Fibroblast of the aortic adventitia (primary cell): Measurements from ENCODE around the gene BMP7. TPM values are rescaled to one million over a fixed set of nuclear protein-coding genes. Genes with fewer than 3 reads are reported as not detected.

Experiments used
- DNase-seq: peaks from one replicate; pipeline ENCODE4 v3.0.0-alpha.2; 2010; ENCODE audit warnings: low read depth
- H3K4me3 ChIP-seq: 2 replicates; pipeline ENCODE4 v1.5.1; 2011; ENCODE audit warnings: low read depth, mild to moderate bottlenecking, control low read depth, low read length, moderate library complexity
- CTCF ChIP-seq: IDR thresholded peaks from 2 replicates; pipeline ENCODE4 v1.5.1; 2011; ENCODE audit warnings: mild to moderate bottlenecking, low read length, control low read depth, inconsistent platforms; ENCODE audit not compliant: insufficient read depth
- total RNA-seq: library from RNA; depleted of rRNA; stranded (reverse); fragments of >200 nt; gene quantifications from 2 replicates; pipeline ENCODE4 v1.2.3, GENCODE V29; 2012; ENCODE audit warnings: low replicate concordance

BMP7 gene
- total RNA-seq, 1 donor = not detected

- no peak for DNase-seq
- no peak for TF ChIP-seq CTCF
- no peak overlapping the region for H3K4me3 ChIP-seq
Observed at GRCh38 chr20:57294550-57294949, 28.1 kb upstream of the BMP7 start.

- DNase-seq = no peak
- no peak overlapping the region for H3K4me3 ChIP-seq
- no peak for TF ChIP-seq CTCF
Observed at GRCh38 chr20:57293995-57294394, 27.6 kb upstream of the BMP7 start.

- no peak for DNase-seq
- no peak overlapping the region for H3K4me3 ChIP-seq
- TF ChIP-seq CTCF = no peak
Observed at GRCh38 chr20:57292611-57293010, 26.2 kb upstream of the BMP7 start.

GRCh38 chr20:57291694-57292093, 25.3 kb upstream of the BMP7 start:
- no peak for DNase-seq
- H3K4me3 ChIP-seq = no peak overlapping the region
- no peak for TF ChIP-seq CTCF

- no peak for TF ChIP-seq CTCF
- H3K4me3 ChIP-seq = no peak overlapping the region
- DNase-seq = no peak
Observed at GRCh38 chr20:57291003-57291402, 24.6 kb upstream of the BMP7 start.

- no peak for TF ChIP-seq CTCF
- DNase-seq = no peak
Observed at GRCh38 chr20:57290178-57290484, 23.7 kb upstream of the BMP7 start.

GRCh38 chr20:57289391-57290177, 23.1 kb upstream of the BMP7 start:
- TF ChIP-seq CTCF = no peak
- no peak for DNase-seq
- no peak overlapping the region for H3K4me3 ChIP-seq

More at GRCh38 chr20:57290178-57290484, 23.7 kb upstream of the BMP7 start:
- no peak overlapping the region for H3K4me3 ChIP-seq
